Lower lobe of right lung (tissue), 2 donors: ENCODE data around the gene FAM156A. TPM values are rescaled to one million over a fixed set of nuclear protein-coding genes. Genes with fewer than 3 reads are reported as not detected.
"Not testable (repeated sequence)": the region's sequence is repeated elsewhere in the genome, so short reads cannot be mapped to it uniquely, and the experiment has no call there.

Experiments
- ATAC-seq, 2 donors: fragments of 200-7000 bp; cut with Tn5 transposase; one replicate each; pipeline ENCODE4 v1.9.1; 2020 to 2022; ENCODE audit warnings: mild to moderate bottlenecking in 2 of 2, moderate library complexity in 2 of 2
- DNase-seq: peaks from one replicate; pipeline ENCODE4 v3.0.0-alpha.2; 2020
- H3K27ac ChIP-seq: fragments of 200-600 bp; one replicate; pipeline ENCODE4 v1.8.0; 2022
- H3K27me3 ChIP-seq: fragments of 200-600 bp; one replicate; pipeline ENCODE4 v1.8.0; 2022; ENCODE audit warnings: low read depth
- H3K36me3 ChIP-seq: fragments of 200-600 bp; one replicate; pipeline ENCODE4 v1.8.0; 2022; ENCODE audit warnings: mild to moderate bottlenecking
- H3K4me1 ChIP-seq: fragments of 200-600 bp; one replicate; pipeline ENCODE4 v1.8.0; 2022
- H3K4me3 ChIP-seq: fragments of 200-600 bp; one replicate; pipeline ENCODE4 v1.8.0; 2022; ENCODE audit warnings: mild to moderate bottlenecking
- H3K9me3 ChIP-seq: fragments of 200-600 bp; one replicate; pipeline ENCODE4 v1.8.0; 2022
- CTCF ChIP-seq: fragments of 200-600 bp; IDR thresholded peaks from one replicate; pipeline ENCODE4 v1.8.0; 2022; ENCODE audit warnings: antibody characterized with exemption, mild to moderate bottlenecking
- intact Hi-C: fragments of 100-400 bp; cut with DNase I; formaldehyde crosslinking; loops from one replicate; pipeline ENCODE4 v1.11.0; 2022
- long read RNA-seq: library from polyadenylated mRNA; unstranded; transcript quantifications from one replicate; pipeline ENCODE4 v2.0.0, GENCODE V29; 2021
- total RNA-seq: library from RNA; stranded (reverse); fragmentation: NEBNext Ultra II Directional; extraction: Animal tissue kit (Norgen Biotek cat#: 25700); gene quantifications from one replicate; pipeline ENCODE4 v1.2.1, GENCODE V29; 2021
- donor health status: DM: no; HTN: yes; CAD: no; lungs with severe emphysema.

The FAM156A gene
- total RNA-seq = 20.6 TPM
- long read RNA-seq, transcript FAM156A-221 (3 exons, 3,757 nt) = major isoform, 11 of 32 reads
- long read RNA-seq, partial matches to known transcripts = 2 of 32 reads
- long read RNA-seq, other reads (novel, unspliced or antisense) = 12 of 32 reads

DNA sequence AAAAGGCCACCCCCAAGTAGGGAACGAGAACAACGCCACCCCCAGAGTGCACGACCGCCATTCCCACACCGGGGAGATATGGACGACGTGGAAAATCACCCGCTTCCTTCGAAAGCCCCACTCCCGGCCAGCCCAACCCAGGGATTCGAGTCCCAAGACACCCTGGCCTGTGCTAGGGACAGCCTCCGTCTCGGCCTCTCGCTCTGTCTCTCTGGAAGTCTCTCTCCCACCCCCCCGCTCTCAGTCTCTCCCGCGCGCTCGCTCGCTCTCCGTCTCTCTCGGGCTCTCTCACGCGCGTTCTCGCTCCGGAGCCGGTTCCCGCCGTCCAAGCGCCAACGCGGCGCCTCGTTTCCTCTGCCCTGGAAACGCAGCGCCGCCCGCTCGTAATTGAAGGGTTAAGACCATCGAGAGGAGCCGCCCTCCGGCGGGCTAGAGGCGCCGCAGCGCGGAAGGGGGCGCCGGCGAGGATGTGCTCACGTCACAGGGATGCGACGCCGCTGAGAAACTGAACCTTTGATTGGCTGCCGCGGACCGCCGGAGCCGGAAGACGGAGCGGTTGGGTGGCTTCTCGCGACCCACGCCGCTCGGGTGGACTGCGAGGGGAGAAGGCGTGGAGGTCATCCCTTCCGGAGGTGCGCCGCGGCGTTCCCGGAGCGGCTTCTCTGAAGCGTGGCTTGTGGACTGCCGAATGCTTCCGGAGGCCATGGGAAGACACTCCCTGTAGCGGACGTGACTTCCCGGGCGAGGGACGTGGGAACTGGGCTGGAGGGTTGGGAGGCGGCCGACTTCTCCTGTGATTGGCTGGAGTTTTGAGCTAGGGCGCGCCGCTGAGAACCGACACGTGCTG, at the start of gene FAM156A:
TSS of gene FAM156A (minus strand) at position 406 of the 847 bp plus-strand sequence. CDS start 9,930 bp downstream, outside the sequence.
- DNase-seq, H3K36me3 ChIP-seq, intact Hi-C loops, H3K4me1 ChIP-seq, H3K4me3 ChIP-seq, H3K27ac ChIP-seq, H3K27me3 ChIP-seq, H3K9me3 ChIP-seq: not testable (repeated sequence)
- ATAC-seq = peak; percentile 95 to 98

DNA sequence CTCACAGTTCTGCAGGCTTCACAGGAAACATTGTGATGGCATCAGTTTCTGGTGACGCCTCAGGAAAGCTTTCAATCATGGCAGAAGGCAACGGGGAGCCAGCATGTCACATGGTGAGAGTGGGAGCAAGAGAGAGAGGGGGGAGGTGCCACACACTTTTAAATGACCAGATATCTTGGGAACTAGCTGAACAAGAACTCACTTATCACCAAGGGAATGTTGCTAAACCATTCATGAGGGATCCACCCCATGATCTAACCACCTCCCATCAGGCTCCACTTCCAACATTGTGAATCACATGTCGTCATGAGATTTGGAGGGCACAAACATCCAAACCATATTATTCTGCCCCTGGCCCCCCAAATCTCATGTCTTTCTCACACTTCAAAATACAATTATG, 47.0 kb upstream of the FAM156A start:
- Histone ChIP-seq H3K4me1 (no peaks in the 10 kb centered on the region), H3K4me3 (no peak overlapping the region), H3K27ac (no peak overlapping the region), H3K36me3 (no peaks in the 10 kb centered on the region), H3K9me3 (no peaks in the 10 kb centered on the region), H3K27me3 (no peaks in the 10 kb centered on the region)
- intact Hi-C loops = no loop called here
- no peak for DNase-seq
- no peak for TF ChIP-seq CTCF
- no peak for ATAC-seq

- no peaks in the 10 kb centered on the region for H3K9me3 ChIP-seq
- no peak for TF ChIP-seq CTCF
- no peaks in the 10 kb centered on the region for H3K36me3 ChIP-seq
- ATAC-seq = no peak
- no peak overlapping the region for H3K4me3 ChIP-seq
- H3K27ac ChIP-seq = no peak overlapping the region
- H3K27me3 ChIP-seq = no peaks in the 10 kb centered on the region
- DNase-seq = no peak
- no peaks in the 10 kb centered on the region for H3K4me1 ChIP-seq
- intact Hi-C loops = no loop called here
These were observed 46.5 kb upstream of the FAM156A start for GRCh38 chrX:53004811-53005210.

DNA sequence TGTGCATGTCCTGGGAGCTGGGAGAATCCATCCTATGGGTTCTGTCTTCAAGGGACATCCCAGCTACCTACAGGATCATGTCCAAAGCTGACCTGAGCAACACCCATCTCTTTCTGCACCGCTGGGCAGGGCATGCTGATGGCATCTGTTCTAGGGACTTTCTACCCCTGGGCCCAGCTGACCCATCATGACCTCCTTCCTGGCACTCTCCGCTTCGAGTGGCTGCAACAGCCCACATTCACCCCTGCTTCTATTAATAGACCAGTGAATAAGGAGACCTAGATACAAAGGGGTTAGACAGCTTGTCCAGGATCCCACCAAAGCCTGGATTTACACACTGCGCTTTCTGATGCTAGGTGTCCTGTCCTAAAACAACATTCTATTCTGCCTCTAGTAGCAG, 45.7 kb upstream of the FAM156A start:
- H3K9me3 ChIP-seq = no peaks in the 10 kb centered on the region
- no peak overlapping the region for H3K4me3 ChIP-seq
- no peaks in the 10 kb centered on the region for H3K27me3 ChIP-seq
- DNase-seq = no peak
- intact Hi-C loops = no loop called here
- H3K27ac ChIP-seq = no peak overlapping the region
- no peaks in the 10 kb centered on the region for H3K36me3 ChIP-seq
- no peak for TF ChIP-seq CTCF
- no peak for ATAC-seq
- no peaks in the 10 kb centered on the region for H3K4me1 ChIP-seq

- H3K9me3 ChIP-seq = no peaks in the 10 kb centered on the region
- ATAC-seq (no peak), DNase-seq (no peak)
- no peak overlapping the region for H3K4me3 ChIP-seq
- intact Hi-C loops = no loop called here
- H3K4me1 ChIP-seq = no peaks in the 10 kb centered on the region
- no peaks in the 10 kb centered on the region for H3K27me3 ChIP-seq
- no peaks in the 10 kb centered on the region for H3K36me3 ChIP-seq
- TF ChIP-seq CTCF = no peak
- H3K27ac ChIP-seq = no peak overlapping the region
These were observed 44.8 kb upstream of the FAM156A start for GRCh38 chrX:53003111-53003510.

- no peak for DNase-seq
- Histone ChIP-seq H3K36me3 (no peaks in the 10 kb centered on the region), H3K4me3 (no peak overlapping the region), H3K9me3 (no peaks in the 10 kb centered on the region), H3K27me3 (no peaks in the 10 kb centered on the region), H3K27ac (no peak overlapping the region), H3K4me1 (no peaks in the 10 kb centered on the region)
- intact Hi-C loops = no loop called here
- TF ChIP-seq CTCF = no peak
- no peak for ATAC-seq
These were observed 43.6 kb upstream of the FAM156A start for GRCh38 chrX:53001958-53002357.
